ENCODE data around the gene SLC7A9.

The SLC7A9 gene

DNA sequence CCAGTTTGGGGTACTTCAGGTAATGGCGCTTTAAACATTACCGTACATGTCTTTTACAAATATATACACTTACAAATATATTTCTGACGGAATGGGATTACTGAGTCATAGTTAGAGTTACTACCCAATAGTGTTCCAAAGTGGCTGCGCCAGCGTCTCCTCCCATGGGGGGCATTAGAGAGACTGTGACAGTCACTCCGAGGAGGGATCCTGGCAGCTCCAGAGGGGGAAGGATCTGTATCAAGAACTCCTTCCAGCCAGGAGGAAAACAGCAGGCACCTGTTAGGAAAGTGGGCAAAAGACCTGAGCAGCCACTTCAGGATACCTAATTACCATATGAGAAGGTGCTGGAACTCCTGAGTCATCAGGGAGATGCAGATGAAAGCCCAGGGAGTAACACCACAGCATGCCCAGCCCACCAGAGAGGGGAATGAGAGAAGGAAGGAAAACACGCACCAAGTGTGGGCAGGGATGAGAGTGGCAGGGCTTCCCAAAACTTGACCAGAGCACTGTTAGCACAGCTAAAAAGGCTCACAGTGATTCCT, 52.9 kb downstream of the SLC7A9 start:
- no peak for TF ChIP-seq POLR2AphosphoS5 (IDR thresholded peaks at IDR 0.05; ENCODE audit: low read depth, low read length)
- TF ChIP-seq TAF1 (IDR thresholded peaks at IDR 0.05; ENCODE audit: borderline replicate concordance, insufficient read depth, low read length), result no peak
- TF ChIP-seq FOXP2 (optimal IDR thresholded peaks at IDR 0.05; ENCODE audit: borderline replicate concordance, extremely low read depth, extremely low read length, insufficient read depth), result no peak
- no peak for TF ChIP-seq SIN3A (IDR thresholded peaks at IDR 0.05; ENCODE audit: borderline replicate concordance, insufficient read depth, low read length)

DNA sequence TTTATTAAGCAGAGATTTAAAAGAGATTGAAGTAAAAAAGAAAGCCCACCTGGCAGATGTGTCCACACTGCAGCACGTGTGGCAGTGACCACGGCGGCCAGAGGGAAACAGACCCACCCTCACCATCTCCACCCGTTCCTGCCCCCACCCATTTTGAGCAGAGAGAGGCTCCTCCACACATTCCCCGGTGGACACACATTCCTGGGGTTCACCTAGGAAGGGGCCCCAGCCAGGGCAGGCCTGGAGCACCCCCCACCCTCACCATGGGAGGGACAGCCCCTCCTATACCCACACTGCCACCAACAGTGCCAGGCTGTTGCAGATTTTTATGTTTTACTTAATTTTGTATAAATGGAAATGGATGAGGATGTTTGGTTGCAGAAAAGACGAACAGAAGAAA, 54.9 kb downstream of the SLC7A9 start:
- TF ChIP-seq TAF1 (IDR thresholded peaks at IDR 0.05; ENCODE audit: borderline replicate concordance, insufficient read depth, low read length) (no peak), POLR2AphosphoS5 (IDR thresholded peaks at IDR 0.05; ENCODE audit: low read depth, low read length) (no peak), FOXP2 (optimal IDR thresholded peaks at IDR 0.05; ENCODE audit: borderline replicate concordance, extremely low read depth, extremely low read length, insufficient read depth) (no peak), SIN3A (IDR thresholded peaks at IDR 0.05; ENCODE audit: borderline replicate concordance, insufficient read depth, low read length) (no peak)
- TF ChIP-seq, protein P1, sequence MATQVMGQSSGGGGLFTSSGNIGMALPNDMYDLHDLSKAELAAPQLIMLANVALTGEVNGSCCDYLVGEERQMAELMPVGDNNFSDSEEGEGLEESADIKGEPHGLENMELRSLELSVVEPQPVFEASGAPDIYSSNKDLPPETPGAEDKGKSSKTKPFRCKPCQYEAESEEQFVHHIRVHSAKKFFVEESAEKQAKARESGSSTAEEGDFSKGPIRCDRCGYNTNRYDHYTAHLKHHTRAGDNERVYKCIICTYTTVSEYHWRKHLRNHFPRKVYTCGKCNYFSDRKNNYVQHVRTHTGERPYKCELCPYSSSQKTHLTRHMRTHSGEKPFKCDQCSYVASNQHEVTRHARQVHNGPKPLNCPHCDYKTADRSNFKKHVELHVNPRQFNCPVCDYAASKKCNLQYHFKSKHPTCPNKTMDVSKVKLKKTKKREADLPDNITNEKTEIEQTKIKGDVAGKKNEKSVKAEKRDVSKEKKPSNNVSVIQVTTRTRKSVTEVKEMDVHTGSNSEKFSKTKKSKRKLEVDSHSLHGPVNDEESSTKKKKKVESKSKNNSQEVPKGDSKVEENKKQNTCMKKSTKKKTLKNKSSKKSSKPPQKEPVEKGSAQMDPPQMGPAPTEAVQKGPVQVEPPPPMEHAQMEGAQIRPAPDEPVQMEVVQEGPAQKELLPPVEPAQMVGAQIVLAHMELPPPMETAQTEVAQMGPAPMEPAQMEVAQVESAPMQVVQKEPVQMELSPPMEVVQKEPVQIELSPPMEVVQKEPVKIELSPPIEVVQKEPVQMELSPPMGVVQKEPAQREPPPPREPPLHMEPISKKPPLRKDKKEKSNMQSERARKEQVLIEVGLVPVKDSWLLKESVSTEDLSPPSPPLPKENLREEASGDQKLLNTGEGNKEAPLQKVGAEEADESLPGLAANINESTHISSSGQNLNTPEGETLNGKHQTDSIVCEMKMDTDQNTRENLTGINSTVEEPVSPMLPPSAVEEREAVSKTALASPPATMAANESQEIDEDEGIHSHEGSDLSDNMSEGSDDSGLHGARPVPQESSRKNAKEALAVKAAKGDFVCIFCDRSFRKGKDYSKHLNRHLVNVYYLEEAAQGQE (IDR thresholded peaks at IDR 0.05; ENCODE audit: insufficient read depth in 1 of 2, low read depth in 2 of 2, low read length in 2 of 2), result no peak

DNA sequence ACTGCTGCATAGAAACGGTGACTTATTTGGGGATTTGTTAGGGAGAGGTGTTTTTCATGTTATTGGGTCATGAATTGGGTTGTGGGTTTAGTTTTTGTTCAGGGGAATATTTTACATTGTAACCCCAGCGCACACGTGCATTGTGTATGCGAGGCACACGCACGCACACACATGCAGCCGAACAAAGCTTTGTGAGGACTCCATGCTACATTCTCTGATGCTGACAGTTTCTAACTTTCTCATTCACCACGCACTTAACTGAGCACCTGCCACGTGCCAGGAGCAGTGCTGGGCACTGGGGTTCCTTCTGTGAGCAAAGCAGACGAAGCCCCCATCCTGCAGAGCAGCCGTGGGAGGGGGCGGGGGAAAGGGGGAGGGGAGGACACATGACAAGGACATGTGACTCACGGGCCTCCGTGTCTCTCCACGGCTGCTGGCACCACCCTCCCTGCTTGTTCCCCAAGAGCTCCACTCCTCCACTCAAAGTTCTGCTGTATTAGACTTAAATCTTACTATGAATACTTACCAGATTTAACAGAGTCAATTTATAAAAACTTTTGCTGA, 55.6 kb downstream of the SLC7A9 start:
- TF ChIP-seq POLR2AphosphoS5 (IDR thresholded peaks at IDR 0.05; ENCODE audit: low read depth, low read length), result no peak
- no peak for TF ChIP-seq TAF1 (IDR thresholded peaks at IDR 0.05; ENCODE audit: borderline replicate concordance, insufficient read depth, low read length)
- no peak for TF ChIP-seq SIN3A (IDR thresholded peaks at IDR 0.05; ENCODE audit: borderline replicate concordance, insufficient read depth, low read length)
- TF ChIP-seq, protein P1 (IDR thresholded peaks at IDR 0.05; ENCODE audit: insufficient read depth in 1 of 2, low read depth in 2 of 2, low read length in 2 of 2), result no peak

DNA sequence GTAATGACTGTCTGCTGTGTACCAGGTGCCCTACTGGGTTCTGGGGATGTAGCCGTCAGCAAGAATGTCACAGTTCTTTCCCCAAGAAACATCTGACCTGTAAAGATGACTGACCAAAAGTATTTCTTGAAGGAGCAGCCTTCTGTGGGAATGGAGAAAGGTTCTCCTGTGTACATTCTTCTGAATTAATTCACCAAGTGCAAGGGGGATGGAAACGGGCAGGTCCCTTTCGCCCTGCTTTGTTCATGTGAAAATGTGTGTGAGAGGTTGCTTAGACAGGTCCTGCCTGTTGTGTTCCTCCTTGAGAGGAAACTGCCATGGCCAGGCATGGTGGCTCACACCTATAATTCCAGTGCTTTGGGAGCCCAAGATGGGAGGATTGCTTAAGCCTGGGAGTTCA, 57.0 kb downstream of the SLC7A9 start:
- no peak for TF ChIP-seq TAF1 (IDR thresholded peaks at IDR 0.05; ENCODE audit: borderline replicate concordance, insufficient read depth, low read length)
- no peak for TF ChIP-seq FOXP2 (optimal IDR thresholded peaks at IDR 0.05; ENCODE audit: borderline replicate concordance, extremely low read depth, extremely low read length, insufficient read depth)
- no peak for TF ChIP-seq SIN3A (IDR thresholded peaks at IDR 0.05; ENCODE audit: borderline replicate concordance, insufficient read depth, low read length)
- TF ChIP-seq POLR2AphosphoS5 (IDR thresholded peaks at IDR 0.05; ENCODE audit: low read depth, low read length), result no peak
- TF ChIP-seq, protein P1 (IDR thresholded peaks at IDR 0.05; ENCODE audit: insufficient read depth in 1 of 2, low read depth in 2 of 2, low read length in 2 of 2), result no peak

DNA sequence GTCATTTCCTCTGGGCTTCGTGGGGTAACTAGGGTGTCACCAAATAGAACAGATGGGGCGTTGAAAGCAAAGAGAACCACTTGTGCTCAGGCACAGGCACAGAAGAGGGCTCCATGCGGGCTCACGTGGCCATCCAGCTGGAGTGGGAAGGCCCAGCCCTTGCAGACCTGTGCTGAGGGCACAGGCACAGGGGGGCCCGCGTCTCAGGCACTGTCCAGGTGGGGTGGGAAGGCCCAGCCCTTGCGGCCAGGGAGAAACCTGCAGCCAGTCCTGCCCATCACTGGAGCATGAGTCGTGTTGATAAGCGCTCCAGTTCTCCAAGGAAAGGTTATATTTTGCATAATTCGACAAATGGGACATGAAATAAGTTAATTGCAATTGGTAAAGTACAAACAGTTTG, 57.5 kb downstream of the SLC7A9 start:
- TF ChIP-seq, protein P1 (IDR thresholded peaks at IDR 0.05; ENCODE audit: insufficient read depth in 1 of 2, low read depth in 2 of 2, low read length in 2 of 2), result no peak
- TF ChIP-seq FOXP2 (optimal IDR thresholded peaks at IDR 0.05; ENCODE audit: borderline replicate concordance, extremely low read depth, extremely low read length, insufficient read depth), result no peak
- no peak for TF ChIP-seq POLR2AphosphoS5 (IDR thresholded peaks at IDR 0.05; ENCODE audit: low read depth, low read length)
- TF ChIP-seq TAF1 (IDR thresholded peaks at IDR 0.05; ENCODE audit: borderline replicate concordance, insufficient read depth, low read length), result no peak
- no peak for TF ChIP-seq SIN3A (IDR thresholded peaks at IDR 0.05; ENCODE audit: borderline replicate concordance, insufficient read depth, low read length)
